ENCODE results near the gene DUOXA1. TPM values are rescaled to one million over a fixed set of nuclear protein-coding genes. Genes with fewer than 3 reads are reported as not detected.

The DUOXA1 gene
- total RNA-seq, 1 donor from 2014 or later: 1.9 TPM

DNA sequence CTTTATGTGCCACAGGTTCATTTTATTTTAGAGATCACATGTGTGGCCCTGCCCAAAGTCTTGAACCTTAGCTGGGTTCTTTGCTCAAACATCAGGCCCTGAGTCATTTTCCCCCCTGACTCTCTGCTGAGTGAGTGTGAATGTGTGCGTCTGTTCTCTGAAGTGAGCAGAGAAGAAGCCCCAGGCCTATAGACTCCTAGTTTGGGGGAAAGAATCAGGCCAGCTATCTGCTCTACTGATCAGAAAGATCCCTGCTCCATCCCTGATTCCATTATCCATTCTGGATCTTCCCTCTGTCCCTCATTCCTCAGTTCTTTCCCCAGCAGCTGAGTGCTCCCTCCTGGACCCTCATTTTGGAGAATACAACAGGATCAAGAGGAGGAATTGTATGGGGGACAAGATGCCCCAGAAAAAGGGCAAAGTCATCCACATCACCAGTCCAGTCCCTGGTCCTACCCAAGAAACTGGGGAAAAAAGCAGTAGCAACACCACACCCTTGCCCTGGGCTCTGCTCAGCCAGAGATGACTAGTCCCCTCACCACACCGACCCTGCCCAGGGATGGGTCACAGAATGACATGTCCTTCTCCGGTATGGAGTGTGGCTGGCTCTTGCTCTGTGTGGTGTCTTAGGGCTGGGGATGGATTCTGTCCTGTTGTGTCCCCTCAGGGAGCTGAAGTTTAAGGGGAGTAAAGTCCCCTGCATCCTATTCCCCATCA is 3.3 kb upstream of the DUOXA1 start:
- Mint-ChIP-seq H3K4me3 (ENCODE audit: unreplicated experiment) (no peak overlapping the region), H3K4me1 (ENCODE audit: unreplicated experiment) (peaks cover 7% of the 10 kb centered on the region), H3K27ac (ENCODE audit: unreplicated experiment) (no peak overlapping the region), H3K36me3 (ENCODE audit: low read depth, unreplicated experiment) (peaks cover 8% of the 10 kb centered on the region), H3K27me3 (ENCODE audit: unreplicated experiment) (peaks cover 45% of the 10 kb centered on the region), H3K9me3 (ENCODE audit: unreplicated experiment) (no peaks in the 10 kb centered on the region)
- DNase-seq (ENCODE audit: low spot score): no peak
- no peak for TF ChIP-seq CTCF (IDR thresholded peaks at IDR 0.05; ENCODE audit: unreplicated experiment)

DNA sequence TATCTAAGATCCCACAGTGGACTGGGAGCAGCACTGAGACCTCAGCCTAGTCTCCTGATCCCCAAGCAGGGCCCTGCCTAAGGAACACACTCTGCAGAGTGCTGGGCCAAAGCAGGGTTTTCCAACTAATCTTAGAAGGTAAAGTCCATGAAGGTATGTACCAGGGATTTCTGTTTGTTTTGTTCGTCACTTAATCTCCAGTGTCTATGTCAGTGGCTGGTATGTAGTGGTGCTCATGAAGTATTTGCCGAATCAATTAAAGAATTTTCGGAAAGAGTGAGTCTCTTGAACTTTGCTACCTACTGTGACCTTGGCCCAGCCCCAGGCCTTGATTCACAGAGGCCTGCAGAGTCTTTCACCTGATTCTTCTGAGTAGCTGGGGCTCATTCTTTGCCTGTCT is 1.8 kb upstream of the DUOXA1 start:
- H3K27me3 Mint-ChIP-seq (ENCODE audit: unreplicated experiment): peaks cover 46% of the 10 kb centered on the region
- peaks cover 7% of the 10 kb centered on the region for H3K4me1 Mint-ChIP-seq (ENCODE audit: unreplicated experiment)
- no peak overlapping the region for H3K27ac Mint-ChIP-seq (ENCODE audit: unreplicated experiment)
- H3K4me3 Mint-ChIP-seq (ENCODE audit: unreplicated experiment): peak overlapping the region; percentile 23
- no peak for DNase-seq (ENCODE audit: low spot score)
- no peak for TF ChIP-seq CTCF (IDR thresholded peaks at IDR 0.05; ENCODE audit: unreplicated experiment)
- peaks cover 8% of the 10 kb centered on the region for H3K36me3 Mint-ChIP-seq (ENCODE audit: low read depth, unreplicated experiment)
- no peaks in the 10 kb centered on the region for H3K9me3 Mint-ChIP-seq (ENCODE audit: unreplicated experiment)

GRCh38 chr15:45130291-45131000 is 767 bp upstream of the DUOXA1 start:
- H3K27ac Mint-ChIP-seq (ENCODE audit: unreplicated experiment): no peak overlapping the region
- peaks cover 46% of the 10 kb centered on the region for H3K27me3 Mint-ChIP-seq (ENCODE audit: unreplicated experiment)
- peaks cover 8% of the 10 kb centered on the region for H3K36me3 Mint-ChIP-seq (ENCODE audit: low read depth, unreplicated experiment)
- H3K4me1 Mint-ChIP-seq (ENCODE audit: unreplicated experiment): peaks cover 7% of the 10 kb centered on the region
- TF ChIP-seq CTCF (IDR thresholded peaks at IDR 0.05; ENCODE audit: unreplicated experiment): no peak
- H3K9me3 Mint-ChIP-seq (ENCODE audit: unreplicated experiment): no peaks in the 10 kb centered on the region
- no peak overlapping the region for H3K4me3 Mint-ChIP-seq (ENCODE audit: unreplicated experiment)
- no peak for DNase-seq (ENCODE audit: low spot score)

GRCh38 chr15:45128971-45129639 is 574 bp downstream of the DUOXA1 start:
- no peaks in the 10 kb centered on the region for H3K9me3 Mint-ChIP-seq (ENCODE audit: unreplicated experiment)
- H3K4me3 Mint-ChIP-seq (ENCODE audit: unreplicated experiment): no peak overlapping the region
- no peak for DNase-seq (ENCODE audit: low spot score)
- no peak overlapping the region for H3K27ac Mint-ChIP-seq (ENCODE audit: unreplicated experiment)
- TF ChIP-seq CTCF (IDR thresholded peaks at IDR 0.05; ENCODE audit: unreplicated experiment): no peak
- peaks cover 40% of the 10 kb centered on the region for H3K27me3 Mint-ChIP-seq (ENCODE audit: unreplicated experiment)
- H3K36me3 Mint-ChIP-seq (ENCODE audit: low read depth, unreplicated experiment): peaks cover 8% of the 10 kb centered on the region
- peaks cover 2% of the 10 kb centered on the region for H3K4me1 Mint-ChIP-seq (ENCODE audit: unreplicated experiment)

Data from endothelial cell (in vitro differentiated cells).